Tibial nerve (tissue), 3 donors: ENCODE data around the gene SRP19.

Source experiments
- POLR2A ChIP-seq, 2 donors: fragments of 450-650 bp; IDR thresholded peaks; one replicate each; pipeline ENCODE4 v1.6.1; 2017; ENCODE audit warnings: antibody characterized with exemption in 2 of 2, mild to moderate bottlenecking in 2 of 2, moderate library complexity in 2 of 2
- TF ChIP-seq, protein P1 (sequence below), 5 experiments: fragments of 200-600 bp in 3 of 5; fragments of 450-650 bp in 2 of 5; sonication (generic) in 3 of 5; IDR thresholded peaks; one replicate each; pipeline ENCODE4 v1.5.1; 2016 to 2019; ENCODE audit warnings: antibody characterized with exemption in 5 of 5, mild to moderate bottlenecking in 3 of 5, moderate library complexity in 2 of 5

DNA sequence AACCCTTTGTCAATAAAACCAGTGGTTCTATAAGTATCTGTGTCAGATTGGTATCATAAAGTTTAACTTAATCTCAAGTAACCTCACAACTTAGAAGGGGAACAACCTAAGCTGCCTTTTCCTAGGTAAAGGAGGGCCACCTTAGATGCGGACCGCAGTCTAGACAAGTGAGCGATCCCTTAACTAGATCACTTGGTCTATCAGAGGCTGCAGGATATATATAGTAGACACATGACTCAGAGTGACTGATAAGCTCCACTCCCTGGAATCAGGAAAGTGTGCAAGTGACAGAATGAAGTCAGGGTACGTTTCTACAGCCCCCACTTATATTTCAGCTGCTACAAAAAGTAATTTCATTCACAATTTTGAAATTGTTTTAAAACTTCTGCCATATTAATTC, 53.5 kb downstream of the SRP19 start:
- TF ChIP-seq, protein P1, sequence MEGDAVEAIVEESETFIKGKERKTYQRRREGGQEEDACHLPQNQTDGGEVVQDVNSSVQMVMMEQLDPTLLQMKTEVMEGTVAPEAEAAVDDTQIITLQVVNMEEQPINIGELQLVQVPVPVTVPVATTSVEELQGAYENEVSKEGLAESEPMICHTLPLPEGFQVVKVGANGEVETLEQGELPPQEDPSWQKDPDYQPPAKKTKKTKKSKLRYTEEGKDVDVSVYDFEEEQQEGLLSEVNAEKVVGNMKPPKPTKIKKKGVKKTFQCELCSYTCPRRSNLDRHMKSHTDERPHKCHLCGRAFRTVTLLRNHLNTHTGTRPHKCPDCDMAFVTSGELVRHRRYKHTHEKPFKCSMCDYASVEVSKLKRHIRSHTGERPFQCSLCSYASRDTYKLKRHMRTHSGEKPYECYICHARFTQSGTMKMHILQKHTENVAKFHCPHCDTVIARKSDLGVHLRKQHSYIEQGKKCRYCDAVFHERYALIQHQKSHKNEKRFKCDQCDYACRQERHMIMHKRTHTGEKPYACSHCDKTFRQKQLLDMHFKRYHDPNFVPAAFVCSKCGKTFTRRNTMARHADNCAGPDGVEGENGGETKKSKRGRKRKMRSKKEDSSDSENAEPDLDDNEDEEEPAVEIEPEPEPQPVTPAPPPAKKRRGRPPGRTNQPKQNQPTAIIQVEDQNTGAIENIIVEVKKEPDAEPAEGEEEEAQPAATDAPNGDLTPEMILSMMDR (IDR thresholded peaks at IDR 0.05): no peak
- no peak for TF ChIP-seq POLR2A (IDR thresholded peaks at IDR 0.05)
